SU-DHL-6 (cell line): ENCODE measurements around the gene ZNF628.

ENCODE experiments used
- H2AFZ ChIP-seq: fragments of 200-600 bp; sonication (generic); 2 replicates; pipeline ENCODE4 v1.6.1; 2014; ENCODE audit warnings: low read depth, mild to moderate bottlenecking, moderate library complexity, mixed read lengths, antibody characterized with exemption, low read length; ENCODE audit not compliant: severe bottlenecking
- H3F3A ChIP-seq: fragments of 200-600 bp; shearing (Covaris generic); 2 replicates; pipeline ENCODE4 v1.6.0; 2016; ENCODE audit warnings: antibody characterized with exemption, mild to moderate bottlenecking; ENCODE audit not compliant: insufficient read depth
- H3K27ac ChIP-seq: fragments of 200-600 bp; sonication (generic); 2 replicates; pipeline ENCODE4 v1.5.1; 2016; ENCODE audit warnings: low read depth, mild to moderate bottlenecking, low read length, moderate library complexity, mixed read lengths
- H3K27me3 ChIP-seq: fragments of 200-600 bp; sonication (generic), shearing (Covaris generic); 2 replicates; pipeline ENCODE4 v1.6.0; 2014; ENCODE audit warnings: mild to moderate bottlenecking, low read length
- H3K36me3 ChIP-seq: fragments of 200-600 bp; sonication (generic); 2 replicates; pipeline ENCODE4 v1.6.1; 2014; ENCODE audit warnings: mild to moderate bottlenecking, low read length, mixed read lengths
- H3K4me2 ChIP-seq: fragments of 300-600, 200-600 bp; shearing (Covaris generic), sonication (generic); 2 replicates; pipeline ENCODE4 v1.6.0; 2014; ENCODE audit warnings: low read length, low read depth, mild to moderate bottlenecking; ENCODE audit not compliant: poor library complexity, severe bottlenecking
- H3K4me3 ChIP-seq: fragments of 200-600 bp; sonication (generic); 2 replicates; pipeline ENCODE4 v1.5.1; 2014; ENCODE audit warnings: antibody characterized with exemption, low read length, mild to moderate bottlenecking, mixed read lengths; ENCODE audit not compliant: insufficient read depth, poor library complexity, severe bottlenecking
- H3K79me2 ChIP-seq: fragments of 200-600 bp; sonication (generic); 2 replicates; pipeline ENCODE4 v1.6.1; 2014; ENCODE audit warnings: mild to moderate bottlenecking, low read length, moderate library complexity; ENCODE audit not compliant: insufficient read depth
- H3K9ac ChIP-seq: fragments of 200-600 bp; sonication (generic); 2 replicates; pipeline ENCODE4 v1.7.0; 2014; ENCODE audit warnings: mild to moderate bottlenecking, low read length
- H3K9me2 ChIP-seq: fragments of 200-600 bp; sonication (generic); replicated peaks from 2 replicates; pipeline ENCODE4 v1.6.1; 2014; ENCODE audit warnings: low read length; ENCODE audit not compliant: insufficient read depth
- H3K9me3 ChIP-seq: fragments of 200-600 bp; sonication (generic); 2 replicates; pipeline ENCODE4 v1.6.1; 2014; ENCODE audit warnings: low read length, mixed read lengths; ENCODE audit not compliant: insufficient read depth
- H4K20me1 ChIP-seq: fragments of 200-600 bp; sonication (generic); 2 replicates; pipeline ENCODE4 v1.6.1; 2014; ENCODE audit warnings: low read depth, mild to moderate bottlenecking, antibody characterized with exemption, low read length, moderate library complexity, mixed read lengths
- CTCF ChIP-seq: fragments of 200-600 bp; sonication (generic); IDR thresholded peaks from one replicate; pipeline ENCODE4 v1.5.1; 2017; ENCODE audit warnings: antibody characterized with exemption, mild to moderate bottlenecking, low read length, moderate library complexity; ENCODE audit not compliant: insufficient read depth, poor library complexity, severe bottlenecking
- EZH2phosphoT487 ChIP-seq: fragments of 200-600 bp; sonication (generic), shearing (Covaris generic); conservative IDR thresholded peaks from 2 replicates; pipeline ENCODE4 v1.6.1; 2018; ENCODE audit warnings: mild to moderate bottlenecking, antibody characterized with exemption, low read length, moderate library complexity, mixed read lengths

ZNF628 gene

GRCh38 chr19:55443045-55443823, 33.2 kb upstream of the ZNF628 start, which contains the start of gene SHISA7:
Gene SHISA7 (minus strand): TSS chr19:55443300. CDS start chr19:55442863, 437 bp downstream.
- Histone ChIP-seq H4K20me1 (no peaks in the 10 kb centered on the region), H3F3A (0 out of 2 replicates have a peak, but pooled peaks cover 9% of the 10 kb centered on the region), H3K36me3 (no peaks in the 10 kb centered on the region), H3K4me2 (no peak within 1 kb of the TSS), H3K9me3 (no peaks in the 10 kb centered on the region), H3K27me3 (no peaks in the 10 kb centered on the region), H3K4me3 (no peak within 1 kb of the TSS), H3K79me2 (no peaks in the 10 kb centered on the region), H3K27ac (no peak within 1 kb of the TSS), H3K9me2 (no peaks in the 10 kb centered on the region), H3K9ac (no peak within 1 kb of the TSS), H2AFZ (no peak within 1 kb of the TSS)
- TF ChIP-seq CTCF (no peak), EZH2phosphoT487 (no peak)

GRCh38 chr19:55443824-55444480, 32.5 kb upstream of the ZNF628 start:
- Histone ChIP-seq H4K20me1 (no peaks in the 10 kb centered on the region), H3K4me3 (no peak overlapping the region), H3K4me2 (no peak overlapping the region), H3F3A (0 out of 2 replicates have a peak, but pooled peaks cover 9% of the 10 kb centered on the region), H3K27ac (no peak overlapping the region), H3K36me3 (no peaks in the 10 kb centered on the region), H3K9me2 (no peaks in the 10 kb centered on the region), H2AFZ (no peak overlapping the region), H3K79me2 (no peaks in the 10 kb centered on the region), H3K9me3 (no peaks in the 10 kb centered on the region), H3K9ac (no peak overlapping the region), H3K27me3 (no peaks in the 10 kb centered on the region)
- no peak for TF ChIP-seq EZH2phosphoT487
- TF ChIP-seq CTCF = no peak

- Histone ChIP-seq H3K9me3 (no peaks in the 10 kb centered on the region), H3K4me2 (no peak overlapping the region), H4K20me1 (no peaks in the 10 kb centered on the region), H3K9me2 (no peaks in the 10 kb centered on the region), H3K4me3 (no peak overlapping the region), H2AFZ (no peak overlapping the region), H3K27me3 (no peaks in the 10 kb centered on the region), H3K9ac (no peak overlapping the region), H3K27ac (no peak overlapping the region), H3K36me3 (no peaks in the 10 kb centered on the region), H3F3A (0 out of 2 replicates have a peak, but pooled peaks cover 9% of the 10 kb centered on the region), H3K79me2 (no peaks in the 10 kb centered on the region)
- no peak for TF ChIP-seq CTCF
Measured at GRCh38 chr19:55444646-55445045, 31.8 kb upstream of the ZNF628 start.
